GM12872 (cell line): Measurements from ENCODE around the gene N4BP2L2.

Experiments used
- CTCF ChIP-seq: IDR thresholded peaks from 3 replicates; pipeline ENCODE4 v1.5.1; 2011; ENCODE audit warnings: low read depth, mild to moderate bottlenecking, low read length, moderate library complexity; ENCODE audit not compliant: insufficient read depth

Gene N4BP2L2

DNA sequence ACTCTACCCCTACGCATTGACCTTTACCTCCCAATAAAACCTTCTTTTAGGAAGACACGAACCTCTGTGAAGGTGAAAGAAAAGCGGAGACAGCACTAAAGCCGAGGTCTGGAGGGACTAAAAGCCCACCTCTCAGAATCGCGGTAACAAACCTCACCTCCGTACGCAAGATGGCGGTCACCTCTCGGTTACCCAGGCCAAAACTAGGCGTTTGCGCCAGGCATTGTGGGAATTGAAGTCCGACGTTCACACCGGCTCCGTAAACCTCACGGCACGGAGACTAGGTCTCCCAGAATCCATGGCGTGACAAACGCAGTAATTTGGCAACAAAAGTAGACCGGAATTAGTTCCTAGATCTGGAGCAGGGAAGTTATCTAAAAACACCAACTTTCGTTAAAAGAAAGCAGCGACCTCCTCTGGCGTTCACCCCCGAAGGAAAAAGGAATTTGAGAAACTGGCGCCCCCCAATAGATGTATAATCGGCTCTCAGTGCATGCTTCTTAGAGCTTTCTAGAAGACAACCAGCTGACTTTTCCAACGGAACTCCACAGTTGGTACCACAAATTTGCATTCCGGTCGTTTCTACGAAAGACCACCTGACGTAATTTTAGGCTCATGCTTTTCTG, at the start of gene N4BP2L2:
N4BP2L2 (minus strand) TSS at position 175 of the 626 bp plus-strand sequence. CDS start 1,768 bp downstream, outside the sequence.
- TF ChIP-seq CTCF: no peak

- no peak for TF ChIP-seq CTCF
Observed at GRCh38 chr13:32587811-32588170, 49.2 kb upstream of the N4BP2L2 start.

DNA sequence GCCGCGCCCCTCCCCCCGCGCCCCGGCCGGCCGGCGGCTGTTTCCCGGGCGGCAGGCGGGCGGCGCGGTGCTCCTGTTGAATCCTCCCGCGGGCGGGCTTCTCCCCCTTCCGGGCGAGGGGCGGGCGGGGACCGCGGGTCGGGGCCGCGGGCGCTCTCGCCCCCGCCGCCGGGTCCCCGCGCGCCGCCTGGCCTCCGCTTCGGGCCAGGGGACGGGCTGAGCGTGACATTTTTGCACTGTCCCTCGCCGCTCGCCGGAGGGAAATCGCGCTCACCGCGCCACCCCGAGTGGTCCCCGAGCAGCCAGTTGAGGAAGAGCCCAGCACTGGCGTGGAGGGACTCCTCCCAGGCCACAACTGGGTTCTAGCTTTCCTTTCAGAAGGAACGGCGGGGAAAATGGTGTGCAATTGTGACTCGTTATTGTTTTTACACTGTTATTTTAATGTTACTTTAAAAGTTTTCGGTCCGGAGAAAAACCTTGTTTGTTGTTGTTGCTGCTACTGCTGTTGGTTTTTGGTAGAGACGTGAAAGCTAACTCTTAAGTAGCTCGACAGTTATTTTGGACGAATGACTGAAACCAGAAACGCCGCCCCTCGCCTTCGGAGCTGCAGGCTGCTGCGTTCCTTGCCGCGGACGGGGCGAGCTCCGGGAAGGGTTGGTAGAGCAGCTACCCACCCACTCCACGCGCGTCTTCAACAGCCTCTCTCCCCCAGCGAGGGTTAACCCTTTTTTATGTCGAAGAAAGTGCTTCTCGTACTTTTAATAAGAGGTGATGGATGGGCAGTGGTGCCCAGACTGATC, 48.6 kb upstream of the N4BP2L2 start:
- no peak for TF ChIP-seq CTCF

DNA sequence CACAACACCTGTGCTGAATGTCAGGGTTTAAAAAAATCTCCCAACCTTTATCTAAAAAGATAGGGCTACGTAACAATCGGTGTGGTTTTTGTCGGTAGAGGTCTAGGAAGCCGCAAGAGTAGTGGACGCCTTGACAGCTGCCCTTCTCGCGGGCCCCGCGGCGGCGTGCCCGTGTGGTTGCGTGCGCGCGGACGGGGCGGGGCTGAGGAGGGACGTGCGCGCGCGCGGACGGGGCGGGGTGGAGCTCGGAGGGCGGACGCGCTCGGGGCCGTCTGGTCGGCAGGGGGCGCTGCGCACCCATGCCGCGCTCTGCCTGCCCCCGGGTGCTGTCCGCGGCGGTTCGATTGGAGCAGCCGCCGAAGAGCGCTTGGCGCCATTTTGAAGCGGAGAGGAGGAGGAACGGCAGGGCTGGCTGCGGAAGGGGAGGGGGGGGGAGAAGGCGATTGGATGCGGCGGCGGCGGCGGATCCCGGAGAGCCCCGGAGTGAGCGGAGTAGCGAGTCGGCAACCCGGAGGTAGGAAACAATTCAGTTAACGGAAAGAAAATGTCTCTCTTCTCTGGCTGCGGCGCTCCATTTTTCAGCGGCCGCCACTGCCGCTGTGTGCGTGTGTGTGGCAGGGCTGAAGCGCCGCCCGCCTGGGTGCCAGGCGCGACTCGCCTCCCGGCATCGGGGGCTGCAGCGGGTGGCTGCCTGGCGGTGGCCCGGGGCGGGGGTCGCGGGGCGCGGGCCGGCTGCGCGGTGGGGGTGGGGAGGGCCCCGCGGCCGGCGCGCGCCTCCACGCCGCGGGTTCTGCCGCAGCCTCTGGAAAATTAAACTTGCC, 47.7 kb upstream of the N4BP2L2 start, which contains the start of gene PDS5B:
PDS5B (plus strand) TSS at position 373 of the 821 bp plus-strand sequence. CDS start 62,321 bp downstream, outside the sequence.
- peak; percentile 66 for TF ChIP-seq CTCF

GRCh38 chr13:32585550-32586079, 47.0 kb upstream of the N4BP2L2 start:
- TF ChIP-seq CTCF: no peak

- TF ChIP-seq CTCF: no peak
Observed at GRCh38 chr13:32582991-32583390, 44.4 kb upstream of the N4BP2L2 start.

GRCh38 chr13:32582281-32582680, 43.7 kb upstream of the N4BP2L2 start:
- no peak for TF ChIP-seq CTCF
